ENCODE measurements around the gene SULT2A1. TPM values are rescaled to one million over a fixed set of nuclear protein-coding genes. Genes with fewer than 3 reads are reported as not detected.

SULT2A1 gene
- total and polyA plus RNA-seq, 2 of the 4 experiments (the other 2 are of a cell fraction): not detected

GRCh38 chr19:47842941-47843340 lies 43.2 kb downstream of the SULT2A1 start:
- intact Hi-C loops (cut with micrococcal nuclease): no loop called here

More at GRCh38 chr19:47842941-47843340, 43.2 kb downstream of the SULT2A1 start:
- ChIA-PET POLR2A (ENCODE audit: unreplicated experiment) (no interaction called here), CTCF (no interaction called here)
- H4K20me1 ChIP-seq (ENCODE audit: insufficient read depth, low read length): no peaks in the 10 kb centered on the region
- H4K91ac ChIP-seq (ENCODE audit: insufficient read depth, low read depth, low read length): no peak overlapping the region
- no TSS peak for BruUV-seq (replicated peaks)
- in situ Hi-C loops (cut with MboI; ENCODE audit: low sequenced_read_pairs): no loop called here
- H3K9me3 ChIP-seq (ENCODE audit: control insufficient read depth, insufficient read depth, low read length): no peaks in the 10 kb centered on the region
- H3K9me1 ChIP-seq (ENCODE audit: insufficient read depth, low read length): no peaks in the 10 kb centered on the region
- no peak overlapping the region for H2BK120ac ChIP-seq (ENCODE audit: low read depth, low read length)
- H2AK5ac ChIP-seq (ENCODE audit: low read depth, low read length): no peak overlapping the region
- no peak overlapping the region for H3K27ac ChIP-seq (ENCODE audit: insufficient read depth, low read length)
- no peak overlapping the region for H3K18ac ChIP-seq (ENCODE audit: low read depth, low read length)
- no peak for DNase-seq
- peaks cover 15% of the 10 kb centered on the region for H3K27me3 ChIP-seq (ENCODE audit: control insufficient read depth, insufficient read depth, low read length)
- no peaks in the 10 kb centered on the region for H3K36me3 ChIP-seq (ENCODE audit: control insufficient read depth, insufficient read depth, low read length)
- H3K14ac ChIP-seq (replicated peaks; ENCODE audit: low read depth, low read length): no peak overlapping the region
- H2BK5ac ChIP-seq (ENCODE audit: low read depth, low read length, poor library complexity, severe bottlenecking): no peak overlapping the region
- no peak overlapping the region for H3K9ac ChIP-seq (ENCODE audit: low read depth, low read length)
- no peak overlapping the region for H4K5ac ChIP-seq (ENCODE audit: low read depth, low read length)
- no peaks in the 10 kb centered on the region for H3K79me1 ChIP-seq (ENCODE audit: low read depth in 1 of 2, low read length in 2 of 2)
- no peak overlapping the region for H2BK15ac ChIP-seq (ENCODE audit: low read depth, low read length)
- no peak overlapping the region for H4K8ac ChIP-seq (ENCODE audit: low read depth in 2 of 2, low read length in 2 of 2)
- no peak overlapping the region for H3K23ac ChIP-seq (ENCODE audit: low read depth, low read length)
- TF ChIP-seq MAZ (IDR thresholded peaks at IDR 0.05; ENCODE audit: borderline replicate concordance, low read depth, low read length) (no peak), CEBPB (IDR thresholded peaks at IDR 0.05; ENCODE audit: low read depth, low read length) (no peak), NFE2L2 (IDR thresholded peaks at IDR 0.05; ENCODE audit: low read depth, low read length) (no peak), CHD1 (IDR thresholded peaks at IDR 0.05; ENCODE audit: low read depth, low read length) (no peak), BHLHE40 (IDR thresholded peaks at IDR 0.05; ENCODE audit: low read depth, low read length) (no peak), MXI1 (IDR thresholded peaks at IDR 0.05; ENCODE audit: borderline replicate concordance, low read depth, low read length) (no peak)
- TF ChIP-seq, protein P1, sequence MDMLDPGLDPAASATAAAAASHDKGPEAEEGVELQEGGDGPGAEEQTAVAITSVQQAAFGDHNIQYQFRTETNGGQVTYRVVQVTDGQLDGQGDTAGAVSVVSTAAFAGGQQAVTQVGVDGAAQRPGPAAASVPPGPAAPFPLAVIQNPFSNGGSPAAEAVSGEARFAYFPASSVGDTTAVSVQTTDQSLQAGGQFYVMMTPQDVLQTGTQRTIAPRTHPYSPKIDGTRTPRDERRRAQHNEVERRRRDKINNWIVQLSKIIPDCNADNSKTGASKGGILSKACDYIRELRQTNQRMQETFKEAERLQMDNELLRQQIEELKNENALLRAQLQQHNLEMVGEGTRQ (IDR thresholded peaks at IDR 0.05; ENCODE audit: low read depth, low read length): no peak
- H2AFZ ChIP-seq (replicated peaks; ENCODE audit: low read length, poor library complexity): no peak overlapping the region
- WGBS, 2 experiments (ENCODE audit: extremely low coverage in 2 of 2, insufficient read length in 1 of 2): 50% methylated on average over 1 of the region's 5 CpGs; no CpG with 5 or more reads in 1 of the 2 experiments
- no peak overlapping the region for H2BK20ac ChIP-seq (ENCODE audit: low read depth, low read length)
- no peak overlapping the region for H2AK9ac ChIP-seq (replicated peaks; ENCODE audit: low read depth, low read length, poor library complexity)
- dilution Hi-C loops (cut with HindIII; ENCODE audit: low sequenced_read_pairs, unreplicated experiment): no loop called here
- H3K4ac ChIP-seq (ENCODE audit: low read depth, low read length): no peak overlapping the region
- no peak overlapping the region for H3K56ac ChIP-seq (ENCODE audit: extremely low read depth, insufficient read depth, low read length)
- no peak for ATAC-seq (ENCODE audit: low read depth)
- H3K4me3 ChIP-seq (ENCODE audit: insufficient read depth, low read depth, low read length): no peak overlapping the region
- no peaks in the 10 kb centered on the region for H3K4me1 ChIP-seq (ENCODE audit: control insufficient read depth, insufficient read depth, low read length)
- no peak overlapping the region for H3K4me2 ChIP-seq (ENCODE audit: low read depth, low read length)

Measured in IMR-90 (cell line).